Activated gamma-delta T cell treated with anti-CD3 and anti-CD28 coated beads, Interleukin-2, amount 50 U/mL, for 16 hours (primary cell): ENCODE measurements around the gene AMOTL2.

Experiments used
- DNase-seq: peaks from one replicate; pipeline ENCODE4 v3.0.0-alpha.2; 2020; ENCODE audit warnings: low read depth

Gene AMOTL2

GRCh38 chr3:134378818-134379217, 4.6 kb upstream of the AMOTL2 start:
- DNase-seq: no peak

GRCh38 chr3:134378384-134378783, 4.1 kb upstream of the AMOTL2 start:
- DNase-seq: no peak

DNA sequence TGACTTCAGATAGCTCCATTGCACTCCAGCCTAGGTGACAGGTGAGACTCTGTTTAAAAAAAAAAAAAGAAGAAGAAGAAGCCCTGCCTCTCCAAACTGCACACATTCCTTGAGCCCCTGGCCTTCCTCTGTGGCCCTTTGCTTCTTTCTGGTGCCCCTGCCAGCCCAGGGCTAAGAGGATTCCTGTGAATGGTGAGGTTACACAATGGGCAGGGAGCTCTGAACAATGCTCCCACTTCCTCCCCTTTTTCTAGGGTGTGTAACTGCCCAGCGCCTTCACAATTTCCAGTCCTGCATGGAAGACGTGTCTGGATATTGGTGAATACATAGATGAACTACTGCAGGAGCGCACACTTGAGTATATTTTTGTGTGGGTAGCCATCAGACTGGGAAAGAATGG, 3.6 kb upstream of the AMOTL2 start:
- no peak for DNase-seq

DNA sequence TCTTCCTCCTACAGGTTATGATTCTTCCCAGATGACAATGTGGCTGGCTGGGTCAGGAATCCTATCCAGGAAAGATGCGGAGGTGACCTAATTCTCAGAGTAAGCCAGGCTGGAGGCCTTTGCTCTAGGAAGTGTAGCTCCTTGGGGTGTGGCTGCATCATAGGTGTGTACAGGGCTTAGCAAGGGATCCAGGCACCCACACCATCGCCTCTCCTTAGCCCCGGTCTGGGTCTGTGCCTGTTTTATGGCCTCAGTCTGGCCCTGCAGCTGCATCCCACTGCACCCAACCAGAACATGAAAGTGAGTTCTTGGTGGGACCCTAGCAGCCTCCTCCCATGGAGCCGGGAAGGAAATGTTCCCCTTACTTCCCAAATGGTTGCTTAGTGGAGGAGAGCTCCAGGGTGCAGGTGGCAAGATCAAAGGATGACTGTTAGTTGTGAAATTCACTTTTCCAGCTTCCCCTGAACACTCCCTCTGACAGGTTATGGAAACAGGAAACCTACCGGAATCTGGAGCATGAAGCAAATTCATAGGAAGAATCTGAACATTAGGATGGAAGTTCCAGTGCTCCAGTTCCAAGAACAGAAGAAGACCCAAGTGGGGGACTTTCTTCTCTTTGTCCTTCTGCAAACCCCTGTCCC, 2.7 kb upstream of the AMOTL2 start:
- no peak for DNase-seq

DNA sequence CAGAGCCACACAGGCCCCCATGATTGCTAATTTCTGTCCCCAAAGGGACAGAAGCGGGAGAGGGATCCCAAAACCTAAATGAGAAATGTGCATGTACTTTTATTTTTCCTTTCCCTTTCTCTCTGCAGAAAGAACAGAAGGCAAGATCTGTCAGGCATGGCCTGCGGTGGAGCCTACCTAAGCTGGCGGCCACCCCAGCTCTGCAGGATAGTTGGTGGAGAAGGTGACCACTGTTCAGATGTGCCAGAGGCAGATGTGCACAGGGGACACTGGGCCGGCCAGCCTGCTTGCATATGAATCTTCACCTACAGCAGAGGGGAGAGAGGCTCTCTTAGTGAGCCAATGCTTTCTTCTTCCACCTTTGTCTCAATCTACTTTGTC, 2.1 kb upstream of the AMOTL2 start:
- no peak for DNase-seq

GRCh38 chr3:134375582-134376384, 1.5 kb upstream of the AMOTL2 start:
- no peak for DNase-seq

DNA sequence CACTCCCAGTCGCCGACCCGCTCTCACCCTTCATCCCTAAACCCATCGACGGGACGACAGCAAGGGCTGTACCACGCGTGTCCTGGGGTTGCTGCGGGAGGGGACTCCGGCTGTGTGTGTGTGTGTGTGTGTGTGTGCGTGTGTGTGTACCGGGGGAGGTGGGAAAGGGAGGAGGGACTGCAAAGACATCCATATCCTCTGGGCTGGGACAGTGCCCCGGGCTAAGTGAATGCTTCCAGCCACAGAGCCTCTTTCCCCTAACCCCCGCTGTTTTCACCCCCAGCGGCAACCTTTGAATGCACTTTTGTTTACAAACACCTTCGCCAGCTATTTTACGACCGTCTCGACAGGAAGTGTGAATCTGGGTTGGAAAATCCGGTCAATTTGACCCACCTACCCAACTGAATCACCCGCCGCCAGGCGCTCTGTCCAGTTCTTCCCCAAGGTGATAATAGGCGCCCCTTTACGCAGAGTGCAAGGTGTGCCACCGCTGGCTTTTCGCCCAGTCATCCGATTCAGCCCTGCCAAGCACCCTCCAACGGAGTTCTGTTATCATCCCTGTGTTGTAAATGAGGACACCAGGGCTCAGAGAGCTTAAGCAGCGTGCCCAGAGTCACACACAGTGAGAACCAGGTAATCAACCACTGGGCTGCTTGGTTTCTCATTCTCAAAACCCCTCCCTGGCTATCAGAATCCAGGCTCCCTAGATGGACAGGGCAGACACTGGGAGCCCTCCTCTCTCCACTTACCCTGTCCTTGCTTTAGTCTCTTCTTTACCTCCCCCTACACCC, 739 bp upstream of the AMOTL2 start:
- no peak for DNase-seq

GRCh38 chr3:134373271-134374104, 759 bp downstream of the AMOTL2 start:
- no peak for DNase-seq

DNA sequence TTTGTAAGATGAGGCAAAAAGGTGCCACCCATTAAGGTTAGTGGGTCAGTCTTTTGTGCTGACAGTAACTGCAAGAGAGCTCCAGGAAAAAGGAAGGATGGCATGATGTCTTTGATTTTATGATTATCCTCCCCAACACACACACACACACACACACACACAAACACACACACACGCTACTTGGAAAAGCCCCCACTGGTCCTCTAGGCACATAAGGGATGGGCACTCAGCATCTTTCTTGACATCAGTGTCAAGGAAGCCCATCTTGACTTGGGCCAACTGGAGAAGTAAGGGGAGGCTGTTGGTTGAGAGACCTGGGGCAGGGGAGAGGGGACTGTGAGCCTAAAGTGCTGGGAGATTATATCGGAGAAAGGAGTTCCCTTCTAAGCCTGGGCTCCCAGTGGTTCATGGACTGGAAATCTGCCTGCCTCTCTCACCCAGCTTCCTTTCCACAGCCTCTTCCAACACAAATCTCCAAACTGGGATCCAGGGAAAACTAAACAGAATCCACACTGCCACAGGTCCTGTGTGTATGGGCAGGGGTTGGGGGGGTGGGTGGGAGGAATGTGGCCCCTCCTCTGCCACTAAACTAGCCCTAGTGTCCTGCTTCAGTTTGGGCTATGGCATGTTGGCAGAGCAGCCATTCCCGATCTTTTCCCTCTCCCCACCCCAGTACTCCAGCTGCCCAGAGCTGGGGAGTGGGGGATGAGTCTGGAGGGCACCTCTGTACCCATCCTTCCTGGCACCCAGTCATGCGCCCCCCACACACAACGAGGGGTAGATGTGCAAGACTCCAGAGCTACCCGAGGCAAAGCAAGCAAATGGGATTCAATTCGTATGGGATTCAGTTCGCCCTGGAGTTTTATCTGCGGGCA, 1.6 kb downstream of the AMOTL2 start:
- DNase-seq: no peak

- DNase-seq: no peak
Observed at GRCh38 chr3:134371542-134372324, 2.5 kb downstream of the AMOTL2 start.

DNA sequence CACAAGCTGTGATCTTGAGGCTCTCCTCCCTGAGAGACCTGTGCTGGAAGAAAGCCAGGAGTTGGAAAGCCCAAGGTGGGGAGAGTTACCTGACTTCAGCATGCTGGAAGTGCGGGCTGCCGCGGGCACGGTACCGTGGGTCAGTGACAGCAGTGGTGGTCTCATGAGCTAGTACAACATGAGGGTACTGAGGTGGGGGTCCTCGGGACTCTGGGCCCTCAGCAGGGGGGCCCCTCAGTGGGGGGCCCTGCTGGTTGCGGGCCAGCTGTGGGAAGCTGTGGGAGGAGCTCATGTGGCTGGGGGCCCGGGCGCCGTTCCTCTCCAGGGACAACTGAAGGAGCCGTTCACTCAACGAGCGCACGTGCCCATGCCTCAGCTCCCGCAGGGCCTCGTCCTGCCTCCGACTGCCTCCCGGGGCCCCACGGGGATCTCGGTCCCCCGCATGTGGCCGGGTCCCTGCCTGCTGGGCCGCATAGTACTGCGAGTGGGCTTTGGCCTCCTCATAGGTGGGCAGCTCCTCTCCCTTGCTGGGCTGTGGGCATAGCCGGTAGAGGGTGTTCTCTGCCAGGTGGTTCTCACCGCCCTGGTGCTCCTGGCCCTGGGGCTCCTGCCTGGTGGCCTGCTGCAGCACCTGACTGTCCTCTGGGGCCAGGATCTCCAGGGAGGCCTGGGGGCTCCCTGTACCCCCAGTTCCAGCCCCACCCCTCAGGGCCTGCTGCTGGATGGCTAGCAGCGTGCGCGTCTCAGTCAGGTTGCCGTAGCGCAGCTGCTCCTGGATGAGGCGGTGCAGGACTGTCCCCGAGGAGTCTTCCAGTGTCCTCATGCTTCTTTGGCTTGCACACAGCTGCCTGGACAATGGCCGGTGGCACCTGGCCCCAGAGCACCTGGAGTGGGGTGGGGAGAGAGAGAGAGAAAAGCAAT, 3.4 kb downstream of the AMOTL2 start:
- no peak for DNase-seq

DNA sequence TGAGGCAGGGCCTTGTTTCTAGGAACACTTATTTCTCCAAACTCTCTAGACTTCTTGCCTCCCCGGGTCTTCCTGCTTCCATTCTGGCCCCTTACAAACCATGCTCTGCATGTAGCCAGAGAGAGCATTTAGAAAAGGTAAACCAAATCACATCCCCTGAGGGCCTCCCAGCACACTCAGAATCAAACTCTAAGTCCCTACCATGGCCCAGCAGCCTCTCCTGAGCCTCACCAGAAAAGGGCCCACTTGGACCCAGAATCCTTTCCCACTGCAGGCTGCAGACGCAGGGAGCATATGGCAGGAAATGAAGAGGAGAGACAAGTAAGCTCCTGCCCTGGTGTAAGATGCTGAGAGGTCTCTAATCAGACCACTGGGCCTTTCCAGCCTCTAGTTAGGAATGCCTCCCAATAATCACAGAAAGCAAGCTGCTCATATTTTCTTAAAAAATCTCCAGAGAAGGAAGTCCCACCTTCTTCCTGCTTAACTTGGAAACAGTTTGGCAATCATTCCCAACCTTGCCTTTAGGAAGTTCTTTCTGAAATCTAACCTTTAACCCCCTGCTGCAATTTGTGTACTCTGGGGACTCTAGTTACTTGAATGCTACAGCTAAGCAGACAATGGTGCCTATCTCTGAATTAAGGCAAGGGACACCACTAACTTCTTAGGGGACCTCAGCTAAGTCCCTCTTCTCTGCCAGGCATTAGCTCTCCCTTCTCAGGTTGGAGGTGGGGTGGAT, 4.2 kb downstream of the AMOTL2 start:
- DNase-seq: no peak

DNA sequence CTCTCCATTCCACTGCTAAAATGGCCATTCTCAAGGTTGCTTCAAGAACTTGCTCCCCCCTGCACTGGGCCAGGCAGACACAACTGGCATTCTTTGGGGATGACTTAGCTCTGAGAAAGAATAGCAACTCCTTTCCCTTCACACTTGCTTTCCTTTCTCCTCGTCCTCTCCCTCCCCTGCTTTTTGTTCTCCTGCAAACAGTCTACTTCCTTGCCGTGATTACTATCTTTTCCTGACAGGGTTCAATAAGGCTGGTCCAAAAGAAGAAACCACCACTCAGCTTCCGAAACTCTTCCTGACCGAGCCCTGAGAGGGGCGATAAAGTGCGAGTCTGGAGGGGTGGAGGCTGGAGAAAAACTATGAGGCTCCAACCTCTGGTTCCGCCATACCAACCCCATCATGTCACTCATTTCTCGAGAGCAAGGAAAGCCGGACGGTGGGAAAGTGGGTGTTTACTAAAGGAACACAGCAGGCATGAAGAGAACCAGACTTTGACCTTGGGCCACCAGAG, 5.0 kb downstream of the AMOTL2 start:
- DNase-seq: no peak

DNA sequence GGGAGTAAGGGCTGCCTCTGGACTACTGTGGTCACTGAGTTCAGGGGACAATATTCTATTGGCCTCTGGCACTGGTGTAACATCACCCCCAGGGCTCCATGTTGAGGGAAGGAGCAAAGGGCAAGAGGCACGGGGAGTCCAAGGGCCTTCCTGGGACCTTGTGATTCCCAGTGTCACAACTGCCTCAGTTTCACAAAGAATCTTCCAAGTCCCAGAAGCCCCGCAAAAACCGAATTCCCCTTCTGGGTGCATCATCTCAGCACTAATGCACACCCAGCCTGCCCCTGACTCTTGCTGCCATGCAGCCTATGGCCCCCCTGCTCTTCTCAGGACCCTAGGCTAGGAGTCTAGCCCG, 5.5 kb downstream of the AMOTL2 start:
- DNase-seq: no peak

GRCh38 chr3:134367869-134368750, 6.1 kb downstream of the AMOTL2 start:
- DNase-seq: no peak

DNA sequence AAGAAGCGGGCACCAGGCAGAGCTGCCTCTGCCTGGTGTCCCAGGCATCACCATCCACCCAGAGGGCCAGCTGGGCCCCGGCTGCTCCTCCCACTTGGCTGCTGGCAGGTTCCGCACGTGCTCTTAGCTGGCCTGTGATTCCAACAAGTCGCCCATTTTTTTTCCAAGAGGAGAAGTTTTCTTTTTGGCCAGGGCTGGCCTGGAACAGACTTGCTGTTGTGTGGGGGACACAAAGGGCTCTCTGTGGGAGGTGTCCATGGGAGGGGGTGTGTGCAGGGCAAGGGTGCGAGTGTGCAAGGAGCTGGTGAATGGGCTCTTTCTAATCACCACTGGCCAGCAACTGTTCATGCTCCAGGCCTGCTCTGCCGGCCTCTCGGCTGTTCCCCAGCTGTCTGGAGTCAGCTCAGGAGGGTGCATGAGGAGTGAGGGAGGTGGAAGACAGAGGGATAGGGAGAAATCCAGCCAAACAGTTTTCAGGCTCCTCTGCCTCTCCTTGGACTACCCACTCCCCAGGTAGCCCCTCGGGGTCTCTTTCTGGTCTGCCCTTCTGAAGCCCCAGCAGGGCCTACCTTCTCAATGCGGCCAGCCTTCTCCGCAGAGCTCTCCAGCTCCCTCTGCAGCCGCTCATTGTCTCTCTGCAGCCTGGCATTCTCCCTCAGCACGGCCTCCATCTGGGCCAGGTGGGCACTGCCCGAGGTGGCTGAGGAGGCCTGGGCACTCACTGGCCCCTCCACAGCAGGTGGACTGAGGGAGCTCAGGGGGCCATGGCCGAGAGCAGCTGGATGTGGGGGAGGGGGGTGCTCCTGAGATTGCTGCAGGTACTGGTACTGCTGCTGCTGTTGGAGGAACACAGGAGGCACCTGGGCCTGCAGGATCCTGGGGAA, 7.1 kb downstream of the AMOTL2 start:
- no peak for DNase-seq
